ENCODE data around the gene SETD3.

GRCh38 chr14:99503848-99504453 lies 23.3 kb upstream of the SETD3 start:
- TF ChIP-seq, protein P1, sequence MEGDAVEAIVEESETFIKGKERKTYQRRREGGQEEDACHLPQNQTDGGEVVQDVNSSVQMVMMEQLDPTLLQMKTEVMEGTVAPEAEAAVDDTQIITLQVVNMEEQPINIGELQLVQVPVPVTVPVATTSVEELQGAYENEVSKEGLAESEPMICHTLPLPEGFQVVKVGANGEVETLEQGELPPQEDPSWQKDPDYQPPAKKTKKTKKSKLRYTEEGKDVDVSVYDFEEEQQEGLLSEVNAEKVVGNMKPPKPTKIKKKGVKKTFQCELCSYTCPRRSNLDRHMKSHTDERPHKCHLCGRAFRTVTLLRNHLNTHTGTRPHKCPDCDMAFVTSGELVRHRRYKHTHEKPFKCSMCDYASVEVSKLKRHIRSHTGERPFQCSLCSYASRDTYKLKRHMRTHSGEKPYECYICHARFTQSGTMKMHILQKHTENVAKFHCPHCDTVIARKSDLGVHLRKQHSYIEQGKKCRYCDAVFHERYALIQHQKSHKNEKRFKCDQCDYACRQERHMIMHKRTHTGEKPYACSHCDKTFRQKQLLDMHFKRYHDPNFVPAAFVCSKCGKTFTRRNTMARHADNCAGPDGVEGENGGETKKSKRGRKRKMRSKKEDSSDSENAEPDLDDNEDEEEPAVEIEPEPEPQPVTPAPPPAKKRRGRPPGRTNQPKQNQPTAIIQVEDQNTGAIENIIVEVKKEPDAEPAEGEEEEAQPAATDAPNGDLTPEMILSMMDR (conservative IDR thresholded peaks at IDR 0.05; ENCODE audit: low read depth in 2 of 2): no peak
- TF ChIP-seq POLR2AphosphoS5 (IDR thresholded peaks at IDR 0.05; ENCODE audit: low read depth): no peak
